Astrocyte of the spinal cord (primary cell): ENCODE data around the gene DDA1.

Experiments
- DNase-seq: peaks from one replicate; pipeline ENCODE4 v3.0.0; 2011; ENCODE audit warnings: low read depth, low spot score
- H3K4me3 ChIP-seq: 2 replicates; pipeline ENCODE4 v1.5.1; 2011; ENCODE audit warnings: low read depth, mild to moderate bottlenecking, low read length, moderate library complexity
- in situ Hi-C: cut with HindIII; loops from 2 replicates; pipeline ENCODE4 v1.10.0; 2017; ENCODE audit warnings: low sequenced_read_pairs
- TF ChIP-seq, protein P1 (sequence below): IDR thresholded peaks from 2 replicates; pipeline ENCODE4 v1.5.1; 2012; ENCODE audit warnings: low read depth, mild to moderate bottlenecking, low read length, inconsistent platforms

DDA1 gene

DNA sequence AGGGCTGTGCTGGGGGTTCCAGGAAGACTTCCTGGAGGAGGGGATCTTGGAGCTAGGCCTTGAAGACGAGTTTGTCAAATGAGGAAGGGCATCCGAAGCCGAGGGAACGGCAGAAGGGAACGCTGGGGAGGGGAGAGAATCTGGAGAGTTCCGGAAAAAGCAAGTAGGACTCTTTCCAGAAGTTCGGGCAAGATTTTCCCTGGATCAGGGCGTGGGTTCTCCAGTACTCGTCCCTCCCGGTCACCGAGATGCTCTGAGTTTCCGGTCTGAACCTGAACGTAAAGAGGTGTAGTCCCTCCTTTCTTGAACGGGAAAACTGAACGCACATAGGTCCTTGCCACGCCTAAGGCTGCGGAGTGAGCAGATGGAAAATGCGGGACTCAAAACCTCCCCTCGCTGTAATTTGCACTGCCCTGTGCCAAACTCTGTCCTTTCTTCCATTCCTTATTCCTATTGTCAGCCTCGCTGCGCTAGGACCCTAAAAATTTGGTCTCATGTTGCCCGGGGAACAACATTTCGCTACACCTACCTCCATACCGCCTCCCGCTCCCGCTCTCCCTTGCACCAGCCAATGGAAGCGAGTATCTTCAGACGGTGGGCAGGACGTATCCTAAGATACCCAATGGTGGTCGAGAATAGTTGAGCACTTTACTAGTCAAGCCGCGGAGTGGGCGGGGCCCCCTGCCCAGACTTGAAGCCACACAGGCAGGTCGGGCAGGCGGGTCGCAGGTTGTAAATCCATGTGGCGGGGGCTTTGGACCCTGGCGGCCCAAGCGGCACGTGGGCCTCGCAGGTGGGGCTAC lies 27.7 kb downstream of the DDA1 start, which contains the start of gene GTPBP3:
TSS of gene GTPBP3 (plus strand) at position 682 of the 803 bp plus-strand sequence. CDS start at position 741, 59 bp downstream.
- TF ChIP-seq, protein P1, sequence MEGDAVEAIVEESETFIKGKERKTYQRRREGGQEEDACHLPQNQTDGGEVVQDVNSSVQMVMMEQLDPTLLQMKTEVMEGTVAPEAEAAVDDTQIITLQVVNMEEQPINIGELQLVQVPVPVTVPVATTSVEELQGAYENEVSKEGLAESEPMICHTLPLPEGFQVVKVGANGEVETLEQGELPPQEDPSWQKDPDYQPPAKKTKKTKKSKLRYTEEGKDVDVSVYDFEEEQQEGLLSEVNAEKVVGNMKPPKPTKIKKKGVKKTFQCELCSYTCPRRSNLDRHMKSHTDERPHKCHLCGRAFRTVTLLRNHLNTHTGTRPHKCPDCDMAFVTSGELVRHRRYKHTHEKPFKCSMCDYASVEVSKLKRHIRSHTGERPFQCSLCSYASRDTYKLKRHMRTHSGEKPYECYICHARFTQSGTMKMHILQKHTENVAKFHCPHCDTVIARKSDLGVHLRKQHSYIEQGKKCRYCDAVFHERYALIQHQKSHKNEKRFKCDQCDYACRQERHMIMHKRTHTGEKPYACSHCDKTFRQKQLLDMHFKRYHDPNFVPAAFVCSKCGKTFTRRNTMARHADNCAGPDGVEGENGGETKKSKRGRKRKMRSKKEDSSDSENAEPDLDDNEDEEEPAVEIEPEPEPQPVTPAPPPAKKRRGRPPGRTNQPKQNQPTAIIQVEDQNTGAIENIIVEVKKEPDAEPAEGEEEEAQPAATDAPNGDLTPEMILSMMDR: no peak
- peak within 1 kb of the TSS; percentile 81 for H3K4me3 ChIP-seq
- in situ Hi-C loops: no loop called here
- peak; percentile 99 for DNase-seq

DNA sequence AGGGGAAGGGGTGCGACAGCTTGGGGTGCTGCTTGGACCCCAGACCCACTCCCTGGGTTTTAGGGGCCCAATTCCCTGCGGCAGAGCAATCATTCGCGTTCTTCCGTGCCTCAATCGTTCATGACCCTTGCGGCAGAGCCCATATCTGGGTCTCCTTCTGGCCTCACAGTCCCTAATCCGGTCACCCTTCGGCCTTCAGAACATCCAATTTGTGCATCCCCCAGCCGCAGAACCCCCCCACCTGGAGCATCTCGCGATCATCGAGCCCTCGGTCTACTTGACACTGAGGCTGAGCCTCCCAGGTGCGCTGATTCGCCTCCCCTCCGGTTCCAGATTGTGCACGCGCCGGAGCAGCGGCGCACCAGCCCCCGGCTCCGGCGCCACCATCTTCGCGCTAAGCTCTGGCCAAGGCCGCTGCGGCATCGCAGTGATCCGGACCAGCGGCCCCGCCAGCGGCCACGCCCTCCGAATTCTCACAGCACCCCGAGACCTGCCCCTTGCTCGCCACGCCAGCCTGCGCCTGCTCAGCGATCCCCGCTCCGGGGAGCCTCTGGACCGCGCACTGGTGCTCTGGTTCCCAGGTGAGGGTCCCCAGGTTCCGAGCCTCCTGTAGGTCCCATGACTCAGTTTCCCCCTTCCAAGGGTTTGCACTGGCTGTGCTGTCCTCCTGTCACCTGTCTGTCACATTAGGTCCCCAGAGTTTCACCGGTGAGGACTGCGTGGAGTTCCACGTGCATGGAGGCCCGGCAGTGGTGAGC lies 28.5 kb downstream of the DDA1 start:
- H3K4me3 ChIP-seq: peak overlapping the region; percentile 81
- in situ Hi-C loops: no loop called here

DNA sequence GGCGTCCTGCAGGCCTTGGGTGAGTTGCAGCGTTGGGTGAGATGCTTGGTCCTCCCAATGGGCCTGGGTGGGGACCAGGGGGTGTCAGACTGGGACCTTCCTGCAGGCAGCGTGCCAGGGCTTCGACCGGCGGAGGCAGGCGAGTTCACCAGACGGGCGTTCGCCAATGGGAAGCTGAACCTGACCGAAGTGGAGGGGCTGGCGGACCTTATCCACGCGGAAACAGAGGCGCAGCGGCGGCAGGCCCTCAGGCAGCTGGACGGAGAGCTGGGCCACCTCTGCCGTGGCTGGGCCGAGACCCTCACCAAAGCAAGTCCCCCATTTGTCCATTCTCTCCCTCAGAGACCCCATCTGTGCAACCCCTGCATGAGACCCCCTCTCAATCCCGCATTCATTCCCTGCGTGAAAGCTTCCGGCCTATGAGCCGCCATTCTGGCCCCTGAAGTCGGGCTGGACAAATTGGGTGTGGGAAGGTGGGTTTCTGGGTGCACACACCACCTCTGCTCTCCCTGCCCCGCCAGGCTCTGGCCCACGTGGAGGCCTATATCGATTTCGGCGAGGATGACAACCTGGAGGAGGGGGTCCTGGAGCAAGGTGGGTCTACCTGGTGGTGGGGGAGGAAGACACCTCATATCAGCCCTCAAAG lies 29.2 kb downstream of the DDA1 start:
- TF ChIP-seq, protein P1: no peak
- in situ Hi-C loops: no loop called here
- DNase-seq: no peak
- H3K4me3 ChIP-seq: peak overlapping the region; percentile 81

More for the DNA sequence above, 28.5 kb downstream of the DDA1 start:
- DNase-seq: no peak
- TF ChIP-seq, protein P1: no peak

DNA sequence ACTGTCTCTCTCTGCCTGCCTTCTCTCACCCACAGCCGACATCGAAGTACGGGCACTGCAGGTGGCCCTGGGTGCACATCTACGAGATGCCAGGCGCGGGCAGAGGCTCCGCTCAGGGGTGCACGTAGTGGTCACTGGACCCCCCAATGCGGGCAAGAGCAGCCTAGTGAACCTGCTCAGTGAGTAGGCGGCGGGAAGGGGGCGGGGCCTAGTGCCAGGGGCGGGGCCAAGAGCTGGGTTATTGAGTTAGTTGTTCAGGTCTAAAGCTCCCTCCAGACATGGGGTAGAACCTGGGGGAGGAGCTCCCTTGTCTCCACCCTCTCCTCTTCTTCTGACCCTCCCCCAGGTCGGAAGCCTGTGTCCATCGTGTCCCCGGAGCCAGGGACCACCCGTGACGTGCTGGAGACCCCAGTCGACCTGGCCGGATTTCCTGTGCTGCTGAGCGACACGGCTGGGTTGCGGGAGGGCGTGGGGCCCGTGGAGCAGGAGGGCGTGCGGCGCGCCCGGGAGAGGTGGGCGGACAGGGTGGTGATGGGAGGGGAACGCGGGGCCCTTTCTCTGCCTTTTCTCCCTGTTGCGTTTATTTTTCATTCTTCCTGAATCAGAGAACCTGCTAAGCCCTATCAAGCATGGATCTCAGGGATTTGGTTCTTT lies 29.9 kb downstream of the DDA1 start:
- no peak for DNase-seq
- TF ChIP-seq, protein P1: no peak
- in situ Hi-C loops: no loop called here
- no peak overlapping the region for H3K4me3 ChIP-seq

DNA sequence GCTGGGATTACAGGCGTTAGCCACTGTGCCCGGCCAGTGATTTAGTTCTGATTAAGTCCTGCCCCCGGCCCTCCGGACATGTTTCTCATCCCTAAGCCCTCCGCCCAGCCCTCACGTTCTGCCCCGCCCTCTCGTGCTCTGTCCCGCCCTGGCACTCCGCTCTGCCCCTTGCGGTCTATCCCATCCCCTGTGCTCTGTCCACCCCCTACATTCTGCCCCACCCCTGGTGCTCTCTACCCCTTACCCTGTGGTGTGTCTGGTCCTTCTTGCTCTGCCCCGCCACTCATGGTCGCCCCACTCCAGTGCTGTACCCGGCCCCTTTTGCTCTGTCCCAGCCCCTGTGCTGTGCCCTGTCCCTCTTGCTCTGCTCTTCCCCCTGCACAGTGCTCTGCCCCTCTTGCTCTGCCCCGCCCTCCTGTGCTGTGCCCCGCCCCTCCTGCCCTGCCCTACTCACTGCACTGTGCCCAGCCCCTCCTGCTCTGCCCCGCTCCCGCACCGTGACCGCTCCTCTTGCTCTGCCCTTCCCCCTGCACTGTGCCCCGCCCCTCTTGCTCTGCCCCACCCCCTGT lies 31.0 kb downstream of the DDA1 start:
- in situ Hi-C loops: no loop called here

More for the DNA sequence above, 31.0 kb downstream of the DDA1 start:
- TF ChIP-seq, protein P1: no peak
- DNase-seq: no peak
- H3K4me3 ChIP-seq: no peak overlapping the region
